ENCODE data around the gene GTF2I.
"Not testable (repeated sequence)": the region's sequence is repeated elsewhere in the genome, so short reads cannot be mapped to it uniquely, and the experiment has no call there.

Gene GTF2I

GRCh38 chr7:74718336-74718735 lies 60.8 kb downstream of the GTF2I start:
- H3K27me3 ChIP-seq (ENCODE audit: insufficient read depth, low read depth, severe bottlenecking), result no peaks in the 10 kb centered on the region
- H3K9me3 ChIP-seq (ENCODE audit: severe bottlenecking), result no peaks in the 10 kb centered on the region
- DNase-seq, result no peak
- H3K4me3 ChIP-seq (ENCODE audit: low read depth, low read length), result no peak overlapping the region
- H3K27ac ChIP-seq, result no peak overlapping the region
- H3K36me3 ChIP-seq, result peaks cover 82% of the 10 kb centered on the region
- no peak for TF ChIP-seq CTCF (IDR thresholded peaks at IDR 0.05; ENCODE audit: low read depth, low read length)

- no peak overlapping the region for H3K4me3 ChIP-seq (ENCODE audit: low read depth, low read length)
- peaks cover 49% of the 10 kb centered on the region for H3K36me3 ChIP-seq
- no peak overlapping the region for H3K27ac ChIP-seq
- H3K27me3 ChIP-seq (ENCODE audit: insufficient read depth, low read depth, severe bottlenecking), result no peaks in the 10 kb centered on the region
- no peak for DNase-seq
- TF ChIP-seq CTCF (IDR thresholded peaks at IDR 0.05; ENCODE audit: low read depth, low read length), result no peak
- no peaks in the 10 kb centered on the region for H3K9me3 ChIP-seq (ENCODE audit: severe bottlenecking)
Measured at GRCh38 chr7:74722153-74722552, 64.6 kb downstream of the GTF2I start.

- H3K4me3 ChIP-seq (ENCODE audit: low read depth, low read length), result no peak overlapping the region
- no peaks in the 10 kb centered on the region for H3K27me3 ChIP-seq (ENCODE audit: insufficient read depth, low read depth, severe bottlenecking)
- no peak for TF ChIP-seq CTCF (IDR thresholded peaks at IDR 0.05; ENCODE audit: low read depth, low read length)
- peaks cover 22% of the 10 kb centered on the region for H3K36me3 ChIP-seq
- H3K27ac ChIP-seq, result no peak overlapping the region
- no peak for DNase-seq
- no peaks in the 10 kb centered on the region for H3K9me3 ChIP-seq (ENCODE audit: severe bottlenecking)
Measured at GRCh38 chr7:74725840-74726239, 68.3 kb downstream of the GTF2I start.

GRCh38 chr7:74726309-74727101 lies 69.0 kb downstream of the GTF2I start:
- Histone ChIP-seq H3K27me3 (ENCODE audit: insufficient read depth, low read depth, severe bottlenecking) (no peaks in the 10 kb centered on the region), H3K4me3 (ENCODE audit: low read depth, low read length) (no peak overlapping the region), H3K36me3 (peaks cover 18% of the 10 kb centered on the region), H3K27ac (no peak overlapping the region), H3K9me3 (ENCODE audit: severe bottlenecking) (no peaks in the 10 kb centered on the region)
- no peak for TF ChIP-seq CTCF (IDR thresholded peaks at IDR 0.05; ENCODE audit: low read depth, low read length)
- DNase-seq, result no peak

GRCh38 chr7:74728686-74729085 lies 71.2 kb downstream of the GTF2I start:
- not testable (repeated sequence) for H3K27ac ChIP-seq; DNase-seq; H3K4me3 ChIP-seq (ENCODE audit: low read depth, low read length); H3K27me3 ChIP-seq (ENCODE audit: insufficient read depth, low read depth, severe bottlenecking); H3K9me3 ChIP-seq (ENCODE audit: severe bottlenecking); H3K36me3 ChIP-seq

GRCh38 chr7:74730186-74730585 lies 72.7 kb downstream of the GTF2I start:
- not testable (repeated sequence) for H3K36me3 ChIP-seq; H3K4me3 ChIP-seq (ENCODE audit: low read depth, low read length); H3K9me3 ChIP-seq (ENCODE audit: severe bottlenecking); H3K27ac ChIP-seq; H3K27me3 ChIP-seq (ENCODE audit: insufficient read depth, low read depth, severe bottlenecking); DNase-seq

- H3K27me3 ChIP-seq (ENCODE audit: insufficient read depth, low read depth, severe bottlenecking); DNase-seq; H3K36me3 ChIP-seq; H3K4me3 ChIP-seq (ENCODE audit: low read depth, low read length); H3K9me3 ChIP-seq (ENCODE audit: severe bottlenecking); H3K27ac ChIP-seq: not testable (repeated sequence)
Measured at GRCh38 chr7:74739974-74740703, 82.6 kb downstream of the GTF2I start.

- not testable (repeated sequence) for H3K9me3 ChIP-seq (ENCODE audit: severe bottlenecking); H3K27ac ChIP-seq; H3K27me3 ChIP-seq (ENCODE audit: insufficient read depth, low read depth, severe bottlenecking); H3K36me3 ChIP-seq; H3K4me3 ChIP-seq (ENCODE audit: low read depth, low read length); DNase-seq
Measured at GRCh38 chr7:74743936-74744557, 86.5 kb downstream of the GTF2I start.

GRCh38 chr7:74753921-74754482 lies 96.5 kb downstream of the GTF2I start:
- not testable (repeated sequence) for H3K4me3 ChIP-seq (ENCODE audit: low read depth, low read length); H3K27ac ChIP-seq; H3K27me3 ChIP-seq (ENCODE audit: insufficient read depth, low read depth, severe bottlenecking); H3K9me3 ChIP-seq (ENCODE audit: severe bottlenecking); H3K36me3 ChIP-seq; DNase-seq

- H3K36me3 ChIP-seq; H3K27me3 ChIP-seq (ENCODE audit: insufficient read depth, low read depth, severe bottlenecking); H3K9me3 ChIP-seq (ENCODE audit: severe bottlenecking); H3K4me3 ChIP-seq (ENCODE audit: low read depth, low read length); DNase-seq; H3K27ac ChIP-seq: not testable (repeated sequence)
Measured at GRCh38 chr7:74756673-74757072, 99.2 kb downstream of the GTF2I start.

All from WERI-Rb-1 (cell line).